Left renal cortex interstitium (tissue), 4 donors: Measurements from ENCODE around the gene ZNF622. TPM values are rescaled to one million over a fixed set of nuclear protein-coding genes. Genes with fewer than 3 reads are reported as not detected.
"Not testable (repeated sequence)": the region's sequence is repeated elsewhere in the genome, so short reads cannot be mapped to it uniquely, and the experiment has no call there.

ENCODE experiments used
- DNase-seq, 4 donors: peaks; one replicate each; pipeline ENCODE4 v3.0.0-alpha.2; 2013; ENCODE audit warnings: low read depth in 4 of 4, low spot score in 2 of 4, missing footprints in 1 of 4
- polyA plus RNA-seq, 4 donors: library from polyadenylated mRNA; unstranded; fragments of 120-200 nt; gene quantifications; one replicate each; pipeline ENCODE4 v1.2.1, GENCODE V29; 2013; ENCODE audit not compliant: insufficient read length in 4 of 4

The ZNF622 gene
- polyA plus RNA-seq, 4 donors: 22.6 to 27.1 (median 25.3) TPM

DNA sequence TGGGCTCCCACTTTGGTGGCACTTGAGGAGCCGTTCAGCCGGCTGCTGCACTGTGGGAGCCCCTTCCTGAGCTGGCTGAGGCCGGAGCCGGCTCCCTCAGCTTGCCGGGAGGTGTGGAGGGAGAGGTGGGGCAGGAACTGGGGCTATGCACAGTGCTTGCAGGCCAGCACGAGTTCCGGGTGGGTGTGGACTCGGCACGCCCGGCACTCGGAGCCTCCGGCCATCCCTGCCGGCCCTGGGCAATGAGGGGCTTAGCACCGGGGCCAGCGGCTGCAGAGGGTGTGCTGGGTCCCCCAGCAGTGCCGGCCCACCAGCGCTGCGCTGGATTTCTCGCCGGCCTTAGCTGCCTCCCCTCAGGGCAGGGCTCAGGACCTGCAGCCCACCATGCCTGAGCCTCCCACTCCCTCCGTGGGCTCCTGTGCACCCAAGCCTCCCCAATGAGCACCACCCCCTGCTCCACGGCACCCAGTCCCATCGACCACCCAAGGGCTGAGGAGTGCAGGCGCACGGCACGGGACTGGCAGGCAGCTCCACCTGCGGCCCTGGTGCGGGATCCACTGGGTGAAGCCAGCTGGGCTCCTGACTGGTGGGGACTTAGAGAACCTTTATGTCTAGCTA is 29.4 kb downstream of the ZNF622 start:
- not testable (repeated sequence) for DNase-seq

DNA sequence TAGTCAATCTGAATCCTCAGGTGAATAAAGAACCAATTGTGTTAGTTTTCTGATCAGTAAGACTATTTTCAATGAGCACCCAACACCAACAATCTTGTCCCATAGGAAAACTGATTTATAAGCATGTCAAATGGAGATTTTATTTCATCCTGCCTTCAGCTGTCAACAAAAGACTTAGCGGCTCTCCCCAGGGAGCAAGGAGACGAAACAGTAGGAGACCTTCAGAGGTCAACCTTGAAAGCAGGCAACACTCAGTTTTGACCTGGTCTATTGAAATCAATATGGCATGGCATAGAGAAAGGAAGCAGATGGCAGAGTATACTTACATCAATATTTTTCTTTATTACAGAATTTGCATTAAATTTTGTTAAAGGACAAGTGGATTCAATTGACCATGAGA is 34.1 kb downstream of the ZNF622 start:
- no peak for DNase-seq

DNA sequence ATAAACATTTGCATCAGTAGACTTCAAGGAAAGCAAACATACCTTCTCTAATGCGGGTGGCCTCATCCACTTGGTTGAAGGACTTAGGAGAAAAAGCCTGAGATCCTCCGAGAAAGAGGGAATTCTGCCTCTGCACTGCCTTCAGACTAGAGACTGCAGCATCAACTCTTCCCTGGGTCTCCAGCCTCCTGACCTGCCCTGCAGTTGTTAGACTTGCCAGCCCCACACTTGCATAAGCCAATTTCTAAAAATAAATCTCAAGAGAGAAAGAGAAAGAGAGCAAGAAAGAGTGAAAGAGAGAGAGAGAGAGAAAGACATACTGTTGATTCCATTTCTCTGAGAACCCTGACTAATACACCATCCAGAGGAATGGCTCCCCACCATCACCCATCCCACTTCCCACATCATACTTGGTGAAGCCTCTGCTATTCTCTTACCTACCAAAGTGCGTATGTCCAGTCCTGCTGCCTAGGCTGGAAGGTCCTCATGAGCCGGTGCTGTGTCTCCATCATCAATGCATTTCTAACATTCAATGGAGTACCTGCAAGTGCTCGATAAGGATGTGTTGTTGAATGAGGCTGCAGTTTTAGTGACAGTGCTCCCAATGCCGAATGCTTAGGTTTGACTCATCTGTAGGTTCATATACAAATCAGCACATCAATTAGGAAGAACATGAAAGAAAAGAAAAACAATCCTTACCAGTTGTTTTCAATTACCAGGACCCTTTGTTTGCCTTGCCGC is 35.1 kb downstream of the ZNF622 start:
- no peak for DNase-seq

DNA sequence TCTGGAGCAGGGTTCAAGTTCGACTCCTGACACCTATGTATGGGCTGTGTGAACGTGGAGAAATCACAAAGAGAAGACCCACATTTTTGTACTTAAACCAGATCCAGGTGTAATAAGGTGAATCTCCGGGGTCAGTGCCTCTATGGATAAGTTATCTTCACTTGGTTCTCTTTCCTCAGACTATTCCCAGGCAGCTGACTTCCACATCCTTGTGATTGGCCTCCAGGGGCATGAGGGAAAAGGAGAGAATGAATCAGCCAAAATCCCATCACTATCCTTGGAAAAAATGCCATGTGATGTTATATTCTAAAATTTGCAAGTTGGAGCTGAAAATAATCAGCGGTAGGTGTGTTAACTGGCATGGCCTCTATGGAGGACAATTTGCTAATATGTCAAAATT is 37.2 kb downstream of the ZNF622 start:
- no peak for DNase-seq

DNA sequence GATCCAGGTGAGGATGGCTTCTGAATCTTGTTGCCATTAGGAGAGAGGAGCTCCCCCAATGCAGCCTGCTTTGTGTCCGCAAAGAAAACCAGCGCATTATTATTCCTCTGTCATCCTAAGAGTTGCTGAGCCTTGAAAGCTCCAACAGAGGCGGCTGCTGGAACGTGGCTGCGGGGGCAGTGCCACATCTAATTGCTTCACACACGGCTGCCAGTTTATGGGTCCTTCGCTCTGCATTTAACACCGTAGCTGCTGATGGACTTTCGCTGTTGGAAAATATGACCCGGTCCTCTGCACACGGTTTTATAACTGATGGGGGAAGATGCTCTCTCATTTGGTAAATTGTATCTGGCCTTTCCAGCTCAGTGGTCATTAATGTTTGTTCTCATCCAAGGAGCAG is 38.0 kb downstream of the ZNF622 start:
- DNase-seq: peak; percentile 21 to 63 (median 38)

DNA sequence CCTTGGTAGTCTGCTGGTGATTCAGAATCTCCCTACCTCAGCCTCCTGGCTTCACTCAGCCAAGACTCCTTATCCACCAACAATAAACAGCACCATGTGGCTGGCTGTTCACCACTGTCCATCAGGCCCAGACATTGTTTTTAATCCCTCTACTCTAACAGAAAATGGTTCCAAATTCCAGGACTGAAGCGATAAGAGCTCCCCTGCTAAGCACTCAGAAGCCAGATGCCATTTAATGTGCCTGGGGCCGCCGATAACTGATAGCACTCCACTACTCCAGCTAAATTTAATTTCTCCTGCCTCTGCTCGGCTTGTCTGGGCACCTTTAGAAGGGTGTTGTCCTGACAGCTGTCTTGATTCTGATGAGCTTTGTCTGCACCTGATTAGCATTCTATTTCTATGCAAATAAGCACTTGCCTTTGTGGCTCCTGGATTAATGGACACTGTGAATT is 47.1 kb downstream of the ZNF622 start:
- no peak for DNase-seq

DNA sequence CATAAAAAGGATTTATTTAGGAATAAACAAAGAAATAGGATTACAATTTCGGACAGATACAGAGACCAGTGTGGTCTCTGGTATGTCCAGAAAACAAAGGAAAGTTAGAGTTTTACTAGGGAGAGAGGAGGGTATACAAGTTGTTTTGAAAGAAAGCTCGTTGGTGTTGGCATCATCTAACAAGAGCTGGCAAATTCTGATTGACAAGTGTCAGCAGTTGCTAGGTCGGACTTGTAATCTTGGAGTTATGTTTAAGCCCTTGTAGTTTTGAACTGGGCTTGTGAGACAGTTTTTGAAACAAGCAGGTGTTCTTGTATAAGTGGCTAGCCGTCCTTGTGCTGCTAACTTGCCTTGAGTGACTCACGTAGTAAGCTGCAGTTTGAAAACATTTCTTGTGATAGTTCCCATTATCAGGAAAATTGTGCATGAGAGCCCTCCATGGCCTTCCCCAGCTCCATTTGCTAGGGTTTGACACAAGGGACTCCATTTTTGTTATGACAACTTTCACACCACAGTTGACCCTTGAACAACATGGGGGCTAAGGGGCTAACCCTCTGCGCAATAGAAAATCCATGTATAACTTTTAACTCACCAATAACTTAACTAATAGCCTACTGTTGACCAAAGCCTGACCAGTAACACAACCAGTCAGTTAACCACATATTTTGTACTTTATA is 48.1 kb downstream of the ZNF622 start:
- no peak for DNase-seq

DNA sequence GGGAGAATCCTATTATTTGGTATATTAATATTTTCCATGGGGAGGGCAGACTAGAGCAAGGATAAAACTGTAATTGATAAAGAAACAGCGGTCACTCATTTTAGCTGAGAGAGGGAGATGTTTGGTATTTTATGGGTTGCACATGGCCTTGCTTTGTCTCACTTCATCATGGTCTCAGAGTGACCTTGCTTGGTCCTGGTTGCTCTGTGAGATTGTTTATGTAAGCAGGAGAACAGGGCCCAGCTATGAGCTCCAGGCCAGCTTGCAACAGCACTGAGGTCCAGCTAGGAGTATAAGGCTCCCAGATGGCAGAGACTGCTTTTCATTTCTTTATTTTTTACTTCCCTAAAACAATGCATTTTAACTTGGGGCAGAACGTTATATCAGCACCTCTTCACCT is 50.7 kb downstream of the ZNF622 start:
- DNase-seq: no peak

DNA sequence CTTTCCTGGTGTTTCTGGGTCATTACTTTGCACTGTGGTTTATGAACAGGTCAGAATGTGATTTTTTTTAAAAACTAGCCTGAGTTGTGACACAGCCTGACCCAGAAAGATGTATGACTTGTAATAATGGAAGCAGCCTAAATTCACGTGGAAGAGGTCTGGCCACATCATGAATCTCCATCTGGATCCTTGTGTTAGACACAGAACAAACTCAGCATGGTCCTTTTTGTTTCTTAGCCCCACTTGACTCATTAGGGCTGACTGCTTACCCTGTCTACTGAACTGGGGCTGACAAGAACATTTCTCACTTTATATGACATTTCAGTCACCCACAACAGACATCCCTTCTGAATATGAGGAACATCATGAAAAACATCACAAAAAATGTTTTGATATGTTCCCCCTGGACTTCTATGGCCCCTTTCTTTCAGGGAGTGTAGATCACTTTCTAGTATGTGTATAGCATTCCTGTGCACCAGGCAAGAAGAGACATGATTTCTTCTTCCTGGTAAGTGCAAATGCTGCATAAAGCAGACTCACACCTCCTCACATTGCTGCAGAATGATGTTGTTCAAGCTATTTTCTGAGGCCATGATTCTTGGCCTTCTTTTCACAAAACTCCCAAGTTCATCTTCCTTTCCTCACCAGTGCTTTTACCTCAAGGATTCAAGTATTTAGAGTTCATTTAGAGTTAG is 52.3 kb downstream of the ZNF622 start:
- no peak for DNase-seq

DNA sequence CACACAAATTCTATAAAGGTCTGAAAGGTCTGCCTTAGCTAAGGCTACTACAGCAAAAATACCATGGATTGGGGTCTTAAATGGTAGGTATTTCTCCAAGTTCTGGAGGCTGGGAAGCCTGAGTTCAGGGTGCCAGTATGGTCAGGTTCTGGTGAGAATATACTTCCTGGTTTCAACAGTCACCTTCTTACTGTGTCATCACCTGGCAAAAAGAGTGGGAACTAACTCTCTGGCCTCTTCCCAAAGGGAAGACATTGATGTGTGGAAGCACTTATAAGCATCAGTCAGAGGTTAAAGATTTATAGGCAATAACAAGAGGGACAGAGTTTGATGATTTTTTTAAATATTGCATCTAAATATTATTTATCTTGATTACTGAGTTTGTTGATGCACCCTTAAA is 53.0 kb downstream of the ZNF622 start:
- no peak for DNase-seq

DNA sequence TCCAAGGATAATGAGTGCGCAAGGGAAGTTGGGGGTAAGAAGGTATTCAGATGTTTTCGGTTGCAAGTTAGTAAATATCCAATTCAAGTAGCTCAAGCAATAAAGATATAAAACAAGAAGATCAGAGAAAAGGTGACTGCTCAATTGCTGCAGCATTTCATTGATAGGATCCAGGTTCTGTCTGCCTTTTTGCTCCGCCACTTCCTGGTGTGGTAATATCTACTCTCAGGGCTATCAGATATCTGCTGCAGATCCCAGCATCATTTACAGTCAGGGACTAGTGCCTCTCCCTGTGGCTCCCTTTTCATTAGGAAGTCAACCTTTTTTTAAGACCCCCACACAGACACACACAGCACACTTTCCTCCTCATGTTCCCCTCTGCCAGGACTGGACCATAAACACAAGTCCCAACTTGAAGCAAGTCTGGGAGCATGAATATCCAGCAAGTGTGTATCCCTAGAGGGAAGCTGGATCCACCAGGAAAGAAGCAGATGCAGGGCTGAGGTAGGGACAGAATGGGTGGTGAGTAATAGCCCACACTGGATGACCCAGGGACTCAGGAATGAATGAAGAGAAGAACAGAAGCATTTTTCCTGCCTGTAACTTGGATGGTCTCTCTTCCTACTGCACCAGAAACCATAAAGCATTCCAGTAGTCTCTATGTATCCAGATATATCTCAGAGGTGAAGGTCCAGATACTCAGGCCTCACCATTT is 53.7 kb downstream of the ZNF622 start:
- no peak for DNase-seq

DNA sequence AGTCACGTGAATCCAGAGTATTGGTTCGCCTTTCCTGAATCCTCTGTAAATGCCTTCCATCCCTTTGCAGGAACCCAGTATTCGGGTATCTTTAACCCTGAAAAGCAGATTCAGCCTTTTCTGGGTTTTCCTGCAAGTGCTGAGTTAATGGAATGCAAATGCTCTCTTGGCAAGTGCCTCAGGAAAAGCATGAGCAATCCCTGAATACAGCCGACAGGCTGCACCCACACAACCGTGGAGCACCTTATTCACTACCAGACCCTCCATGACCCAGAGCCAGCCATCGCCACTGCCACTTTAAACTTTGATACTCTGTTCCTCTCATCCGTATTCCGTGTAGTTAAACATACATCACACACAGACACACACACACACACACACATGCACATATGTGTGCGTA is 54.4 kb downstream of the ZNF622 start:
- DNase-seq: no peak

DNA sequence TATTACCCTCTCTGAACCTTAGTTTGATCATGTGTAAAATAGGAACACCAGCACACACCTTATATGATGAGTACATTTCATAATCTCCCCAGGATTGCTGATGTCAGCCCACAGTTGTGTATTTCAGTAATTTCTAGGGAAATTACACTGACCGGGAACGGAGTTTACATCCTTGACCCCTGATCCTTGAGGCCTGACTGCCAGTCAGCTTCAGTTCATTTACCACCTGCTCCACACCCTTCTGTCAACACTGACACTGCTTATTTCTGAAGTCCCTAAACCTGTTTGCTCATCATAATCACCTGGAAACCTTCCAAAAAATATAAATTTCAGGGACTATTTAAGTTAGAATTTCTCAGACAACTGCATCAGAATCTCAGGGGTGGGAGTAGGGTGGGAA is 55.3 kb downstream of the ZNF622 start:
- DNase-seq: no peak

DNA sequence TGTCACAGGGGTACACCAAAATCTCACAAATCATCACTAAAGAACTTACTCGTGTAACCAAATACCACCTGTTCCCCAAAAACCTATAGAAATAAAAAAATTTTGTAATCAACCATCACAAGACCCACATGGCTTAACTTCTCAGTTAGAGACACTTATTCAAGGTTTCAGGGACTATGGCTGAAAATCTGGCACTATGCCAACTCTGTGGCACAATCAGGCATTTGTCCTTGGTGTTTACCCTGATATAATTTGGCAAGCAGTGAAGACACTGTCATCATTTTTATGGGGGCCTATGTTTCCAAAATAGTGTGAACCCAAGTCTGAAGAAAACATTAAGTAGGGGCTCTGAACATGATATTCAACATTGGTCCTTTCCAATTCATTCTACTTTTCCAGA is 59.0 kb downstream of the ZNF622 start:
- DNase-seq: no peak

DNA sequence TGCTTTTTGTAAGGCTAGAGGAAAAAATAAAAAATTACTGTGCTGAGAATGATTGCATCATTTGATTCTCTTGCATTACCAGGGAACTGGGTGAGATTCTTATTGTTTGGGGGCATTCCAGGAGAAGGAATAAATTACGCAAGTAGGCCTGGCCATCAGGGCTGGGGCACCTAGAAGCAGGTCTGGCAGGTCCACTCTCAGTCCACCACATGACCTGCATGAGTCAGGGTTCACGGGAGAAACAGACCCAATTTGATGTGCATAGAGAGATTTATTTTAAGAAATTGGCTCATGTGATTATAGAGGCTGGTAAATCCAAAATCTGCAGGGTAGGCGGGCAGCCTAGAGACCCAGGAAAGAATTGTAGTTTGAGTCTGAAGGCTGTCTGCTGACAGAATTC is 59.6 kb downstream of the ZNF622 start:
- no peak for DNase-seq

Other genes starting within 250 kb of the ZNF622 start
- 10 to 100 TPM; 31.8 to 48.7 (median 42.0) TPM for gene RETREG1, start 151.2 kb upstream of the ZNF622 start, polyA plus RNA-seq